Activated CD8-positive, alpha-beta T cell treated with anti-CD3 and anti-CD28 coated beads for 36 hours (primary cell): ENCODE data around the gene CATSPERD. TPM values are rescaled to one million over a fixed set of nuclear protein-coding genes. Genes with fewer than 3 reads are reported as not detected.
"Not testable (repeated sequence)": the region's sequence is repeated elsewhere in the genome, so short reads cannot be mapped to it uniquely, and the experiment has no call there.

ENCODE experiments used
- ATAC-seq: fragments of 200-7000 bp; cut with Tn5 transposase; one replicate; pipeline ENCODE4 v1.10.0; 2021; ENCODE audit warnings: mild to moderate bottlenecking, moderate library complexity
- CTCF ChIA-PET: fragments of 350-600 bp; sonication (Branson Sonifier 250); formaldehyde crosslinking; loops from one replicate; lab custom pipeline; 2021; ENCODE audit warnings: antibody characterized with exemption; lab: Charles Lee
- POLR2A ChIA-PET: fragments of 350-600 bp; sonication (Branson Sonifier 250); formaldehyde crosslinking; loops from one replicate; lab custom pipeline; 2021; ENCODE audit warnings: antibody characterized with exemption; lab: Charles Lee
- DNase-seq: peaks from one replicate; pipeline ENCODE4 v3.0.0-alpha.2; 2020
- H3K27ac Mint-ChIP-seq: one replicate; pipeline ENCODE4 v1.8.0; 2021; ENCODE audit warnings: mild to moderate bottlenecking, mixed read lengths
- H3K27me3 Mint-ChIP-seq: one replicate; pipeline ENCODE4 v1.8.0; 2021; ENCODE audit warnings: mixed read lengths
- H3K36me3 Mint-ChIP-seq: one replicate; pipeline ENCODE4 v1.8.0; 2021; ENCODE audit warnings: low read depth, mixed read lengths
- H3K4me1 Mint-ChIP-seq: one replicate; pipeline ENCODE4 v1.8.0; 2021; ENCODE audit warnings: low read depth, mixed read lengths
- H3K4me3 Mint-ChIP-seq: one replicate; pipeline ENCODE4 v1.8.0; 2021; ENCODE audit warnings: mild to moderate bottlenecking, moderate library complexity, mixed read lengths
- H3K9me3 Mint-ChIP-seq: one replicate; pipeline ENCODE4 v1.8.0; 2021; ENCODE audit warnings: mixed read lengths
- CTCF ChIP-seq: fragments of 200-600 bp; IDR thresholded peaks from one replicate; pipeline ENCODE4 v1.8.0; 2022; ENCODE audit warnings: antibody characterized with exemption, mild to moderate bottlenecking
- intact Hi-C: fragments of 100-400 bp; cut with micrococcal nuclease; formaldehyde crosslinking; loops from one replicate; pipeline ENCODE4 v1.10.0; 2022
- total RNA-seq, 2 experiments: library from RNA; stranded (reverse); gene quantifications; one replicate each; pipeline ENCODE4 v1.2.3, GENCODE V29; 2021

Gene CATSPERD
- total RNA-seq, 2 experiments from 2014 or later = not detected

DNA sequence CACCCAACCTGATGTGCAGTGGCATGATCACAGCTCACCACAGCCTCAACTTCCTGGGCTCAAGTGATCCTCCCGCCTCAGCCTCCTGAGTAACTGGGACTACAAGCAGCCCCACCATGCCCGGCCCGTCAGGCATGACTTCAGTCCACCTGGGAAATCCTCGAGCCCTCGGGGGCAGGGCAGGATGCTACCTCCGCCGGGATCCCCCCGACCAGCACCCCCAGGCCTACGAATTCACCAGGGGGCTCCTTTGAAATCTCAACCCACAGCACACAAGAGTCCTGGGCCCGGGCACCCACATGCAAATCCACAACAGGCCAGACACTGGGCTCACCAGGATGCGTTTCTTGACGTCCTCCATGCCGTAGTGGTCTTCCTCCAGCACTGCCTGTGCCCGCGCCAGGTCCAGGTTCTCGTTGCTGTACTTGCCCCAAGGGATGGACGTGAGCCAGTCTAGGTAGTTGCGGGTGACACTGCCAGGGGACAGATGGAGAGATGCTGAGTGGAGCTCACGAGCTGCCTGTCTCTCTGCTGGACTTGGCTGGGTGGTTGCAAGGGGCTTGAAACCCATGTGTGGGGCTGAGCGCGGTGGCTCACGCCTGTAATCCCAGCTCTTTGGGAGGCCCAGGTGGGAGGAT is 19.9 kb upstream of the CATSPERD start:
- ChIA-PET POLR2A (interaction anchor here (3.1 to 20.6 kb wide), 2 partner anchors 10 to 12 kb away, joined by 14 to 516 read pairs; partner anchors contain the start of genes CATSPERD, LONP1 and RPL36), CTCF (interaction anchor here (2.0 to 2.2 kb wide), 2 partner anchors 11 kb away, joined by 6 to 11 read pairs; no protein-coding TSS in a partner anchor)
- Mint-ChIP-seq H3K4me3 (no peak overlapping the region), H3K27me3 (no peaks in the 10 kb centered on the region), H3K4me1 (no peaks in the 10 kb centered on the region), H3K36me3 (peaks cover 52% of the 10 kb centered on the region), H3K9me3 (no peaks in the 10 kb centered on the region), H3K27ac (no peak overlapping the region)
- no peak for DNase-seq
- intact Hi-C loops = no loop called here
- no peak for ATAC-seq
- TF ChIP-seq CTCF = no peak

DNA sequence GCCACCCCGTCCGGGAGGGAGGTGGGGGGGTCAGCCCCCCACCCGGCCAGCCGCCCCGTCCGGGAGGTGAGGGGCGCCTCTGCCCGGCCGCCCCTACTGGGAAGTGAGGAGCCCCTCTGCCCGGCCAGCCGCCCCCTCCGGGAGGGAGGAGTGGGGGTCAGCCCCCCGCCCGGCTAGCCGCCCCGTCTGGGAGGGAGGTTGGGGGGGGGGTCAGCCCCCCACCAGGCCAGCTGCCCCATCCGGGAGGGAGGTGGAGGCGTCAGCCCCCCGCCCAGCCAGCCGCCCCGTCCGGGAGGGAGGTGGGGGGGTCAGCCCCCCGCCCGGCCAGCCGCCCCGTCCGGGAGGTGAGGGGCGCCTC is 18.4 kb upstream of the CATSPERD start:
- H3K36me3 Mint-ChIP-seq = peaks cover 56% of the 10 kb centered on the region

DNA sequence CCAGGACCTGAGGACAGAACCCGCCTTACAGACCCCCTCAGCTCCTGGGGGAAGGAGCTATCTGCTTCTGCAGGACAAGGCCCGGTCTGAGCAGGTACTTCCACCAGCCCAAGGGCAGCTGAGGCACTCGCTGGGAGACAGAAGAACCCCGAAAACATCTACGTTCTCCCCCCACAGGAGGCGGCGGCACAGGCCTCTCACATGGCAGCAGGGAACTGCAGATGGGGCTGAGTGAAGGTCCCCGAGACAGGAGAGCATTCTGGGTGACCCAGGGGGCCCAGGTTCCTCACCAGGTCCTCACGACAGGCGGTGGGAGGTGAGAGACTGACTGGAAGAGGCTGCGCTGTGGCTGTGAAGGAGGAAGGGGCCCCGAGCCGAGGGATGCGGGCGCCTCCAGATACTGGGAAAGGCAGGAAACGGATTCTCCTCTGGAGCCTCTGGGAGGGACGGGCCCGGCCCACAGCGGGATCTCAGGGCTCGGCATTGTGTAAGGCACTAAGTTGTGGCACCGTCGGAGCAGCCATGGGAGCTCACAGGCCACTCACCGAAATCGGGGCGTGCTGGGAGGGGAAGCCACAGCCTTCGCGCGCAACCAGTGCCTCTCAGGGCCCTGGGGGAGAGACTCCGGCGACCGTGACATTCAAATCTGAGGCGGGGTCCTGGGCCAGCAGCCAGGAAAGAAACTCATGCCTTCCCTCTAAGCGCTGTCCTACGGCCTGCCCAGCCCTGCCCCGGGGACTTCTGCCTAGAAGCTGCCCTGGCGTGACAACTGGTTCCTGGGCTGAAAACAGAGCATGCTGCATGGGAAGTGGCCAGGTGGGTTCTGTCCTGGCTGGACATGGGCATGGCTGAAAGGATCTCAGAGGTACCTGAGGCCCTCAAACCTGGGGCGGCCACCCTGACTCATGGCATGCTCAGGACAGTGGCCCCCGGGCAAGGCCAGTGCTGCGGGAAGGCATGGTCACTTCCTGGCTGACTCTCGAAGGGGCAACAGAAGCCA is 16.3 kb upstream of the CATSPERD start:
- Mint-ChIP-seq H3K27me3 (no peaks in the 10 kb centered on the region), H3K36me3 (peaks cover 55% of the 10 kb centered on the region), H3K9me3 (no peaks in the 10 kb centered on the region), H3K4me1 (no peaks in the 10 kb centered on the region), H3K27ac (no peak overlapping the region), H3K4me3 (no peak overlapping the region)
- no peak for ATAC-seq
- no peak for TF ChIP-seq CTCF
- CTCF ChIA-PET = no interaction called here
- intact Hi-C loops = no loop called here
- no peak for DNase-seq
- POLR2A ChIA-PET = interaction anchor here (1.1 to 18.8 kb wide), 5 partner anchors 8 to 15 kb away, joined by 3 to 516 read pairs (median 17); partner anchors contain the start of genes CATSPERD, HSD11B1L, LONP1 and RPL36

More for the DNA sequence above, 18.4 kb upstream of the CATSPERD start:
- CTCF ChIA-PET, ATAC-seq, H3K27me3 Mint-ChIP-seq, H3K4me3 Mint-ChIP-seq, H3K27ac Mint-ChIP-seq, DNase-seq, H3K4me1 Mint-ChIP-seq, intact Hi-C loops, H3K9me3 Mint-ChIP-seq: not testable (repeated sequence)
- POLR2A ChIA-PET = interaction anchor here (1.3 kb wide), 1 partner anchor 11 kb away, joined by 5 read pairs; no protein-coding TSS in a partner anchor

- no peak overlapping the region for H3K27ac Mint-ChIP-seq
- H3K4me3 Mint-ChIP-seq = no peak overlapping the region
- H3K27me3 Mint-ChIP-seq = no peaks in the 10 kb centered on the region
- peaks cover 56% of the 10 kb centered on the region for H3K36me3 Mint-ChIP-seq
- CTCF ChIA-PET = interaction anchor here (1.7 kb wide), 1 partner anchor 16 kb away, joined by 4 read pairs; the partner anchor contains the start of gene RPL36
- intact Hi-C loops = no loop called here
- H3K9me3 Mint-ChIP-seq = no peaks in the 10 kb centered on the region
- DNase-seq (no peak), ATAC-seq (no peak)
- POLR2A ChIA-PET = interaction anchor here (2.6 to 18.8 kb wide), 3 partner anchors 8 to 15 kb away, joined by 17 to 516 read pairs (median 82); partner anchors contain the start of genes CATSPERD, HSD11B1L, LONP1 and RPL36
- no peaks in the 10 kb centered on the region for H3K4me1 Mint-ChIP-seq
- no peak for TF ChIP-seq CTCF
Measured at GRCh38 chr19:5705552-5705951, 14.9 kb upstream of the CATSPERD start.

GRCh38 chr19:5706876-5707573 is 13.4 kb upstream of the CATSPERD start:
- Mint-ChIP-seq H3K27me3 (no peaks in the 10 kb centered on the region), H3K27ac (no peak overlapping the region), H3K9me3 (no peaks in the 10 kb centered on the region), H3K4me3 (no peak overlapping the region), H3K36me3 (peaks cover 52% of the 10 kb centered on the region), H3K4me1 (no peaks in the 10 kb centered on the region)
- intact Hi-C loops = no loop called here
- ATAC-seq = no peak
- TF ChIP-seq CTCF = no peak
- no peak for DNase-seq
- ChIA-PET CTCF (interaction anchor here (1.2 kb wide), 1 partner anchor 17 kb away, joined by 3 read pairs; the partner anchor contains the start of gene RPL36), POLR2A (interaction anchor here (1.1 to 18.8 kb wide), 3 partner anchors 11 to 28 kb away, joined by 4 to 516 read pairs (median 82); partner anchors contain the start of genes CATSPERD, HSD11B1L, LONP1 and RPL36)
